Measurements from ENCODE around the gene PARP6. TPM values are rescaled to one million over a fixed set of nuclear protein-coding genes. Genes with fewer than 3 reads are reported as not detected.

Gene PARP6
- total and polyA plus RNA-seq, 9 of the 15 experiments (the other 6 are each of a cell fraction or from before 2014, with no cell fraction given): 14.8 to 83.2 (median 28.3) TPM

GRCh38 chr15:72230197-72231065, 41.9 kb downstream of the PARP6 start (continued):
- TF ChIP-seq PRDM10 (IDR thresholded peaks at IDR 0.05; ENCODE audit: partially characterized antibody) (peak; percentile 50), KDM4B (IDR thresholded peaks at IDR 0.05; ENCODE audit: borderline replicate concordance in 2 of 2, low read depth in 1 of 2) (0 out of 4 replicates have a peak, but pooled peaks of 1 of the 2 experiments have one; percentile 25), TAF7 (tag; IDR thresholded peaks at IDR 0.05) (no peak), ZNF239 (CRISPR knock-in tag; IDR thresholded peaks at IDR 0.05) (no peak), HBP1 (CRISPR knock-in tag; IDR thresholded peaks at IDR 0.05) (0 out of 2 replicates have a peak, but pooled peaks have one; percentile 67), BRF1 (IDR thresholded peaks at IDR 0.05; ENCODE audit: borderline replicate concordance, extremely low read depth, insufficient read length) (no peak), ZBTB40 (IDR thresholded peaks at IDR 0.05) (peak; percentile 29; the same call in 1 of the 2 replicates), ZBTB40 (CRISPR knock-in tag; IDR thresholded peaks at IDR 0.05) (no peak), COPS2 (conservative IDR thresholded peaks at IDR 0.05) (no peak), ZBTB1 (CRISPR knock-in tag; IDR thresholded peaks at IDR 0.05; ENCODE audit: borderline replicate concordance, low read depth) (peak; percentile 47; the same call in 1 of the 2 replicates)
